GM19035 (cell line): Measurements from ENCODE around the gene RCN1.
"Not testable (repeated sequence)": the region's sequence is repeated elsewhere in the genome, so short reads cannot be mapped to it uniquely, and the experiment has no call there.

Experiments used
- ATAC-seq: cut with Tn5 transposase; IDR thresholded peaks from one replicate; pipeline ENCODE4 v1.9.1; 2021; ENCODE audit not compliant: unreplicated experiment

Gene RCN1

GRCh38 chr11:32090545-32091370, at the start of gene RCN1:
Gene RCN1, plus strand, starts transcription at chr11:32091074. Its CDS starts 123 bp downstream, at chr11:32091197.
- peak; percentile 53 for ATAC-seq

- ATAC-seq = no peak
These were observed 47.1 kb upstream of the RCN1 start for GRCh38 chr11:32043737-32044136.

- no peak for ATAC-seq
These were observed 46.6 kb upstream of the RCN1 start for GRCh38 chr11:32044158-32044863.

GRCh38 chr11:32045456-32045855, 45.4 kb upstream of the RCN1 start:
- ATAC-seq = no peak

- no peak for ATAC-seq
These were observed 40.6 kb upstream of the RCN1 start for GRCh38 chr11:32050264-32050663.

- ATAC-seq = peak; percentile 66
These were observed 38.7 kb upstream of the RCN1 start for GRCh38 chr11:32052215-32052614.

GRCh38 chr11:32053151-32053888, 37.6 kb upstream of the RCN1 start:
- ATAC-seq = no peak

- ATAC-seq = no peak
These were observed 35.0 kb upstream of the RCN1 start for GRCh38 chr11:32055861-32056260.

GRCh38 chr11:32056438-32056837, 34.4 kb upstream of the RCN1 start:
- ATAC-seq = no peak

GRCh38 chr11:32059686-32060462, 31.0 kb upstream of the RCN1 start:
- no peak for ATAC-seq

- no peak for ATAC-seq
These were observed 28.3 kb upstream of the RCN1 start for GRCh38 chr11:32062540-32062939.

- ATAC-seq = not testable (repeated sequence)
These were observed 27.8 kb upstream of the RCN1 start for GRCh38 chr11:32063031-32063430.

GRCh38 chr11:32065865-32066629, 24.8 kb upstream of the RCN1 start:
- ATAC-seq = no peak

GRCh38 chr11:32068134-32068870, 22.6 kb upstream of the RCN1 start:
- ATAC-seq = no peak

- peak; percentile 65 for ATAC-seq
These were observed 21.4 kb upstream of the RCN1 start for GRCh38 chr11:32069361-32070058.

- no peak for ATAC-seq
These were observed 20.2 kb upstream of the RCN1 start for GRCh38 chr11:32070692-32071091.

- no peak for ATAC-seq
These were observed 19.1 kb upstream of the RCN1 start for GRCh38 chr11:32071811-32072210.

GRCh38 chr11:32072872-32073643, 17.8 kb upstream of the RCN1 start:
- ATAC-seq = no peak
